ENCODE results near the gene TYRP1.
"Not testable (repeated sequence)": the region's sequence is repeated elsewhere in the genome, so short reads cannot be mapped to it uniquely, and the experiment has no call there.

TYRP1 gene, protein sequence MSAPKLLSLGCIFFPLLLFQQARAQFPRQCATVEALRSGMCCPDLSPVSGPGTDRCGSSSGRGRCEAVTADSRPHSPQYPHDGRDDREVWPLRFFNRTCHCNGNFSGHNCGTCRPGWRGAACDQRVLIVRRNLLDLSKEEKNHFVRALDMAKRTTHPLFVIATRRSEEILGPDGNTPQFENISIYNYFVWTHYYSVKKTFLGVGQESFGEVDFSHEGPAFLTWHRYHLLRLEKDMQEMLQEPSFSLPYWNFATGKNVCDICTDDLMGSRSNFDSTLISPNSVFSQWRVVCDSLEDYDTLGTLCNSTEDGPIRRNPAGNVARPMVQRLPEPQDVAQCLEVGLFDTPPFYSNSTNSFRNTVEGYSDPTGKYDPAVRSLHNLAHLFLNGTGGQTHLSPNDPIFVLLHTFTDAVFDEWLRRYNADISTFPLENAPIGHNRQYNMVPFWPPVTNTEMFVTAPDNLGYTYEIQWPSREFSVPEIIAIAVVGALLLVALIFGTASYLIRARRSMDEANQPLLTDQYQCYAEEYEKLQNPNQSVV

GRCh38 chr9:12693141-12693540, at the start of gene TYRP1:
TYRP1 (plus strand) TSS chr9:12693385; CDS start chr9:12693997, 612 bp downstream.
- DNase-seq, result no peak

GRCh38 chr9:12643686-12644085, 49.5 kb upstream of the TYRP1 start:
- DNase-seq, result no peak

GRCh38 chr9:12648925-12649324, 44.3 kb upstream of the TYRP1 start:
- DNase-seq, result no peak

DNA sequence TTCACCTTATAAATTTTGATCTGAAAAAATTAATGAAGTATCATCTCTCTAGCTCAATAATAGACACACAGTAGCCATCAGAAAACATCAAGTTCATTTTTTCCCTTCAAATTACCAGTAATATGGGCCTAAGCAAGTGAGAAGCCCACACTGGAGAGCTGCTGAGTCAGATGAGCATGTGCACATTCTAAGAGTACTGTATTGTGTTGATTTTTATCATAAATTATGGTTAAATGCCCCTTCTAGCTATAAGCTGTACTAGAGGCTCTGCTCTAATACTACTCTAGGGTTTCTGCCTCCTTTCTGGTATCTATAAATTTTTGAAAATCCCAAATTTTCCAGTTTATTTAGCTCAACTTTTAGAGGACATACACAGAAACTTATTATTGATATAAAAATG, 42.1 kb upstream of the TYRP1 start:
- DNase-seq, result no peak

DNA sequence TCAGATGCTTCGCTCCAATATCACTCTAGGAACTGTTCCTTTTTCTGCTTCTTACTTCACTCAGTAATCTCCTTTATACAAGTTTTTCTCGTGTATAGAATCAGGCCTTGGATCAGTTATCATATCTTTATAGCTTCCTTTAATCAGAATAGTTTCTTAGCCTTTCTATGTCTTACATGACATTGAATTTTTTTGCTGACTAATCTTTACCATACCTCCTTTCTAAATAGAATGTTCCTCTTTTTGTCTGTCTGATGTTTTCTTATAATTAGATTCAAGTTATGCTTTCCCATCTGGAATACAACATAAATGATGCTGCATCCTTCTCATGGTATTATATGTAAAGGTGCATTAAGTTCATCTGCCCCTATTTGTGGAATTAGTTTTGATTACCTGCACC, 40.2 kb upstream of the TYRP1 start:
- DNase-seq, result no peak

DNA sequence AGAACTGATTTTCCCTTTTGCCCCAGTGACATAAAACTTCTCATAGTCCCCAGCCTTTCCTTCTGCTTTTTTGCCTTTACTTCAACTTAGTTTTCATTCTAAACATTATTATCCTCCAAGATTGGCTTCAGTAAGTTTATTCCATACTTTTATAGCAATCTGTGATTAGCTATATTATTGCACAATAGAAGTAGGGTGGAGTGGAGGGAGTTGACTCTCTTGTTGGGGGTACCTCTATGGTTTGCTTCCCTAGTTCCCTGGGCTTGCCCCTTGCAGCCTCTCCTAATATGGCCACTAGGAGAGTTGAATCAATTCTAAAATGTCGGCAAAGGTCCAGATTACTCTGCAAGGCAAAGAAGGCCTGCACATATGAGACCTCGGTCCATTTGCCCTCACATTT, 36.4 kb upstream of the TYRP1 start:
- DNase-seq, result no peak

DNA sequence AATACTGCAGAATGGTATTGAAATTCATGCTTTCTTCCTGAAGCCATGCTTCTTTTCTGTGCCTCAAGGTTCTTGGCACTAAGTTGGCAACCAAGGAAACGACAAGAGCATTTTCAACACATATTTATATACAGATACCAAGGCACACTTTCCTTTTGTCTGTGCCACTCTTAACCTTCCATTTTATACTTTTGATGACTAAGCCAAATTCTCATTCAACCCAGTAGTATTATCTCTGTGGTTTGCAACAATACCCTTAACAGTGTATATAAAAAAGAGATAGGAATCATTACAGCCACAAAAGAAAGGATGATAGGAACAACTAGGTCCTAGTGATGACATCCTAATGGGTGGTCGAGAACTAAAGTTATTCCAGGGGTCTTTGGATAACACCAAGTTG, 36.0 kb upstream of the TYRP1 start:
- no peak for DNase-seq

- DNase-seq, result no peak
Observed at GRCh38 chr9:12657998-12658397, 35.2 kb upstream of the TYRP1 start.

GRCh38 chr9:12658531-12659209, 34.5 kb upstream of the TYRP1 start:
- no peak for DNase-seq

DNA sequence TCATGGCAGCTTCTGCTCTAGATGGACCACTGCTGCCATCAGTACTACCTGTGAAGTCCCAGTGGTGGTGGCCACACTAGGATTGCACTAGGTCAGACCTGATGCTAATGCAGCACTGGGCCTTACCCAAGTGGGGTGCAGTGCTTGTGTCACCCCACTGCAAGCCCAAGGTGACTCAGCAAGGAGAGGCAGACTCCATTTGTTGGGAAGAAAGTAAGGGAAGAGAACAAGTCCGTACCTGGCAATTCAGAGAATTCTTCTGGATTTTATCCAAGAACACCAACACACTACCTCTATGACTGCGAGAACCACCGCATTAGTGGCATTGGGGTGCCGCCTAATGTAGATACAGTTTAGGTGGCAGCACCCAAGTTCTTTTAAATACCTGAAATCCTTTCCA, 34.0 kb upstream of the TYRP1 start:
- no peak for DNase-seq

DNA sequence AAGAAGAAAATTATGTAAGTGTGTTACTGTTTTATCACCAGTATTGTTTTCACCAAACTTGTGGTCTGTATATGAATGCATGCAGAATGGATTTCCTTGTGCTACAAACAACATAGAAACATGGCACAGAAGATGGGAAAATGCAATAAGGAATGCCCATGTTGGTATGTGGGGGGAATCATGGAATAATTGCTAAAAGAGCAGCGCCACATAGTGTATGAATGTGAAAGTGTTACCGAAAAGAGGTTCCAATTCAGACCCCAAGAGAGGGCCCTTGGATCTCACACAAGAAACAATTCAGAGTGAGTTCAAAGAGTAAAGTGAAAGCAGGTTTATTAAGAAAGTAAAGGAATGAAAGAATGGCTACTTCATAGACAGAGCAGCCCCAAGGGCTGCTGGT, 26.4 kb upstream of the TYRP1 start:
- DNase-seq, result no peak

GRCh38 chr9:12667892-12668291, 25.3 kb upstream of the TYRP1 start:
- no peak for DNase-seq

DNA sequence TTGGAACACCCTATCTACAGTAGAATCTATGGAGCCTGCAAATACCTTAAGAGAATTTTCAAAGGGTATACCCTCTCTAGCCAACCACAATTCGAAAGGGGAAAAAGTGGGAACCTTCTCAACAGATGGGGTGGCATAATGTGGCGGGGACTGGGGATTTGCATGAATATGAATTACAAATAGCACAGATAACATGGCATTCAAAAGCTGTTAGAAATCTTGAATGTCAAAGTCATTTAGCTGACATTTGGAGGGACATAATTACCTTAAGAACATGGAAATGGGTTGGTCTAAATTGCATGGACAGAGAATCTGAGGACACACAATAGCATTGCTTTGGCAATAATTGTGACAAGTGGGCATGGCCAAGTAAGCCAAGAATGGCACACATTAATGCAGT, 23.2 kb upstream of the TYRP1 start:
- DNase-seq, result no peak

DNA sequence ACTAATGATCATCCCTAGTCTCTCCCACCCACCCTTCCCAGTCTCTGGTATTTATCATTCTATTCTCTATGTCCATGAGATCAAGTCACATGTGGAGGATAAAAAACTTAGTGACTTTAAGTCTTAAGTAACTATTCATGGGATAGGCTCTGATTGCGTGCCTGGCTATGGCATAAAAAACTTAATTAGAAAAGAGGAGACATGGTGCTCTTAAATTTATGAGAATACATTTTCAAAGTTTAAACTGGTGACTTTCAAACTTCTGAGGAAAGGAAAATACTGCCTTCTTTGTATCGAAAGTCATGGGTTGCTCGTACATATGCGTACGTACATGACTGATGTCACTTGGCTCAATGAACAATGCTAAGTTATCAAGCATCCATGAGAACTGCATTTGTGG, 18.2 kb upstream of the TYRP1 start:
- no peak for DNase-seq

GRCh38 chr9:12677462-12678126, 15.6 kb upstream of the TYRP1 start:
- DNase-seq, result not testable (repeated sequence)

DNA sequence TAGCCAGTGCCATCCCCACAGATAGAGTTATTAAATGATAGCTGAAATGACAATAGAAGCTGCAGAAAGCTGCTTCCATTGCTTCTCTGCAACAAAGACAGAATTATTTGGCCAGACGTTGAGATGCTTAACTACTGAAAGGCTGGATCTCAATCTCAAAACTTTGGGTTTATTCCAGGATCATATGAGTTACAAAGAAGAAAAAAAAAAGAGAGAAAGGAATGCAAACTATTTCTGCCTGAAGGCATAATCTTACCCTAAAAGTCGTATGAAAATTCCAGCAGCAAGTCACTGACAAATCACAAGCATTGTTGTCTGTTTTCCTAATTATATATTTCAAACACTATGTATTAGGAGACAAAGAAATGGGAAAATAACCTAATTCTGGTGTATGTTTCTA, 12.8 kb upstream of the TYRP1 start:
- DNase-seq, result no peak

DNA sequence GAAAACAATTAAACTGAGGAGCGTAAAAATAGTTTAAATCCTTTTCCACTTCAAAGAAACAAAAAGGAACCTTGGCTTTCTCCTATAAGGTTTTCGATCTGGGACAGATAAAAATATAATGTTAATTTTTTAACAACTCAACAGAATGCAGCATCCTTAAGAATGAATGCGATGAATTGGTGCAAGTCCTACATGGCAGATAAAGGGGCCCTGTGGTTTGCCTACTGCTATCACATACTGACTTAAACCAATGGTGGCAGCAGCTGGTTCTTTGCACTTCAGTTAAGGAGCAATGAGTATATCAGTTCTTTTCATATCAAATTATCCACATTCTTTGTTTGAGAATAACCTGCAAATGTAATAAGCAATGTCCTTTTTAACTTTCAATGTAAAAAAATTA, 12.4 kb upstream of the TYRP1 start:
- DNase-seq, result no peak

DNA sequence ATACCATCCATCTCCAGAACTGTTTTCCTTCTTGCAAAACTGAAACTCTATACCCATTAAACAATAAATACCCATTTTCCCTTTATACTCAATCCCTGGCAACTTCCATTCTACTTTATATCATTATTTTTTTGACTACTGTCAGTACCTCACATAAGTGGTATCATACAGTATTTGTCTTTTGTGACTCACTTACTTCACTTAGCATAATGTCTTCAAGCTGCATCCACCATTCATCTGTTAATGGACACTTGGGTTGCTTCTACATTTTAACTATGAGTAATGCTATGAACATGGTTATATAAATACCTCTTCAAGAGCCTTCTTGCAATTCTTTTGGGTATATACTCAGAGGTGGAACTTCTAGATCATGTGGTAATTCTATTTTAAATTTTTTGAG, 11.6 kb upstream of the TYRP1 start:
- DNase-seq, result no peak

- DNase-seq, result no peak
Observed at GRCh38 chr9:12684974-12685373, 8.2 kb upstream of the TYRP1 start.

- DNase-seq, result no peak
Observed at GRCh38 chr9:12689233-12689632, 4.0 kb upstream of the TYRP1 start.

DNA sequence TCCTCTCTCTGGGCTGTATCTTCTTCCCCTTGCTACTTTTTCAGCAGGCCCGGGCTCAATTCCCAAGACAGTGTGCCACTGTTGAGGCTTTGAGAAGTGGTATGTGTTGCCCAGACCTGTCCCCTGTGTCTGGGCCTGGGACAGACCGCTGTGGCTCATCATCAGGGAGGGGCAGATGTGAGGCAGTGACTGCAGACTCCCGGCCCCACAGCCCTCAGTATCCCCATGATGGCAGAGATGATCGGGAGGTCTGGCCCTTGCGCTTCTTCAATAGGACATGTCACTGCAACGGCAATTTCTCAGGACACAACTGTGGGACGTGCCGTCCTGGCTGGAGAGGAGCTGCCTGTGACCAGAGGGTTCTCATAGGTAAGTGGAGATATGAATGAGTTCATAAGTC, 828 bp downstream of the TYRP1 start:
- no peak for DNase-seq

DNA sequence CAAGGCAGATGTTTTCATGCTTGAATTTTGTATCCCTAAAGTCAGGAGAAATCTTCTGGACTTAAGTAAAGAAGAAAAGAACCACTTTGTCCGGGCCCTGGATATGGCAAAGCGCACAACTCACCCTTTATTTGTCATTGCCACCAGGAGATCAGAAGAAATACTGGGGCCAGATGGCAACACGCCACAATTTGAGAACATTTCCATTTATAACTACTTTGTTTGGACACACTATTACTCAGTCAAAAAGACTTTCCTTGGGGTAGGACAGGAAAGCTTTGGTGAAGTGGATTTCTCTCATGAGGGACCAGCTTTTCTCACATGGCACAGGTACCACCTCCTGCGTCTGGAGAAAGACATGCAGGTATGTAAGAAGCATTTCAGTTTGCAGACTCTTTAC, 2.3 kb downstream of the TYRP1 start:
- no peak for DNase-seq

DNA sequence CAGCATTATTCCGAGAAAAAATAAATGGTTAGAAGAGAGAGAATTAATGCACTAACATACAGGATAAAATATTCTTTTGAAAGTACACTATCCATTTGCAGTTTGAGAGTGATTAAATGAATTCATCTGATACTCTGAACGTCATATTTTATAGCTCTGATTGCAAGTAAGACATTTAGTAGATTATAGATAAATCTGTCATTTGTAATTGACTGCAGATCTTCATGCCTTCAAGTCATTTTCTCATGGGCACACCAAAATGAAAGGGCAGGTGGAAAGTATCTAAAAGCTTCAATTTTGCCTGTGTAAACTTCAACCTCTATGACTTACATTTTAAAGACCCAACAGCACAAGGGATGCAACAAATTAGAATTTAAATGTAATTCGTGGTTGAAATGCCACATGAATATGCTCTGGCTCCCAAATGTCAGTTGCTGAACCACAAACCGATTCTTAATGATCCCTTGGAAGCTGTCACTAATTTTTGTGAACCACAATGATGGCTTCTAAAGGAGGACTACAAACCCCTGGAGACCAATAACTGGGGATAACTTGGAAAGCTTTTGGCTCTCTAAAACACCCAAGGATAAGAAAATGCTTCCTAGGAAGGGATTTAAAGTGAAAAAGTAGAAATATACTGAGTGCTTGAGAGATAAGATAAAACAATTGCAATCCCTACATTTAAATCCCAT, 3.9 kb downstream of the TYRP1 start:
- no peak for DNase-seq
